CD4-positive, alpha-beta T cell treated with Interferon gamma for 1 hour (primary cell): Measurements from ENCODE around the gene MACROD2.

Experiments
- DNase-seq: peaks from one replicate; pipeline ENCODE4 v3.0.0-alpha.2; 2020

The MACROD2 gene

GRCh38 chr20:14489544-14489943 lies 494.2 kb downstream of the MACROD2 start:
- DNase-seq = no peak

- DNase-seq = no peak
These were observed 496.1 kb downstream of the MACROD2 start for GRCh38 chr20:14491436-14491835.

- no peak for DNase-seq
These were observed 498.1 kb downstream of the MACROD2 start for GRCh38 chr20:14493408-14493807.

GRCh38 chr20:14494355-14494754 lies 499.0 kb downstream of the MACROD2 start:
- DNase-seq = no peak

- no peak for DNase-seq
These were observed 499.8 kb downstream of the MACROD2 start for GRCh38 chr20:14495066-14495465.

- no peak for DNase-seq
These were observed 501.7 kb downstream of the MACROD2 start for GRCh38 chr20:14497004-14497403.

- no peak for DNase-seq
These were observed 503.5 kb downstream of the MACROD2 start for GRCh38 chr20:14498772-14499171.

GRCh38 chr20:14505476-14505875 lies 510.2 kb downstream of the MACROD2 start:
- DNase-seq = no peak

GRCh38 chr20:14507711-14508110 lies 512.4 kb downstream of the MACROD2 start:
- DNase-seq = no peak

GRCh38 chr20:14510341-14510740 lies 515.0 kb downstream of the MACROD2 start:
- DNase-seq = no peak

GRCh38 chr20:14512839-14513238 lies 517.5 kb downstream of the MACROD2 start:
- no peak for DNase-seq

- no peak for DNase-seq
These were observed 523.3 kb downstream of the MACROD2 start for GRCh38 chr20:14518648-14519047.

- DNase-seq = no peak
These were observed 525.7 kb downstream of the MACROD2 start for GRCh38 chr20:14521016-14521415.

GRCh38 chr20:14521436-14521835 lies 526.1 kb downstream of the MACROD2 start:
- DNase-seq = no peak

- DNase-seq = no peak
These were observed 527.3 kb downstream of the MACROD2 start for GRCh38 chr20:14522595-14522994.

- no peak for DNase-seq
These were observed 527.8 kb downstream of the MACROD2 start for GRCh38 chr20:14523090-14523489.

- no peak for DNase-seq
These were observed 530.1 kb downstream of the MACROD2 start for GRCh38 chr20:14525426-14525825.

- no peak for DNase-seq
These were observed 531.6 kb downstream of the MACROD2 start for GRCh38 chr20:14526891-14527290.

- no peak for DNase-seq
These were observed 536.5 kb downstream of the MACROD2 start for GRCh38 chr20:14531786-14532185.

GRCh38 chr20:14536738-14537137 lies 541.4 kb downstream of the MACROD2 start:
- no peak for DNase-seq

- no peak for DNase-seq
These were observed 543.1 kb downstream of the MACROD2 start for GRCh38 chr20:14538433-14538832.

- DNase-seq = no peak
These were observed 547.7 kb downstream of the MACROD2 start for GRCh38 chr20:14543040-14543439.

GRCh38 chr20:14544688-14545087 lies 549.4 kb downstream of the MACROD2 start:
- DNase-seq = no peak

GRCh38 chr20:14550655-14551054 lies 555.3 kb downstream of the MACROD2 start:
- no peak for DNase-seq

GRCh38 chr20:14553774-14554534 lies 558.6 kb downstream of the MACROD2 start:
- no peak for DNase-seq
